Stimulated activated naive B cell treated with anti-CD40 and anti-IgM and Interleukin-4, amounts not matched to agents 10 μg/mL and 1 μg/mL and 100 μg/mL, for 72 hours (primary cell): ENCODE measurements around the gene ATF1.
"Not testable (repeated sequence)": the region's sequence is repeated elsewhere in the genome, so short reads cannot be mapped to it uniquely, and the experiment has no call there.

Experiments used
- ATAC-seq, 2 donors: fragments of 150-1000 bp; cut with Tn5 transposase; replicated peaks; 2 replicates each; pipeline ENCODE4 v1.10.0; 2021; ENCODE audit warnings: moderate library complexity in 1 of 2
- DNase-seq: peaks from one replicate; pipeline ENCODE4 v3.0.0; 2021
- H3K27ac Mint-ChIP-seq: one replicate; pipeline ENCODE4 v1.8.0; 2022; ENCODE audit warnings: mild to moderate bottlenecking, mixed read lengths
- H3K27me3 Mint-ChIP-seq, 2 donors: one replicate each; pipeline ENCODE4 v1.8.0; 2022; ENCODE audit warnings: mixed read lengths in 2 of 2
- H3K36me3 Mint-ChIP-seq, 2 donors: one replicate each; pipeline ENCODE4 v1.8.0; 2022; ENCODE audit warnings: mixed read lengths in 2 of 2, mild to moderate bottlenecking in 1 of 2
- H3K4me1 Mint-ChIP-seq, 2 donors: one replicate each; pipeline ENCODE4 v1.8.0; 2022; ENCODE audit warnings: mixed read lengths in 2 of 2, mild to moderate bottlenecking in 1 of 2
- H3K4me3 Mint-ChIP-seq, 2 donors: one replicate each; pipeline ENCODE4 v1.8.0; 2022; ENCODE audit warnings: mild to moderate bottlenecking in 2 of 2, mixed read lengths in 2 of 2, moderate library complexity in 1 of 2
- H3K9me3 Mint-ChIP-seq, 2 donors: one replicate each; pipeline ENCODE4 v1.8.0; 2022; ENCODE audit warnings: mixed read lengths in 2 of 2, mild to moderate bottlenecking in 1 of 2

ATF1 gene

DNA sequence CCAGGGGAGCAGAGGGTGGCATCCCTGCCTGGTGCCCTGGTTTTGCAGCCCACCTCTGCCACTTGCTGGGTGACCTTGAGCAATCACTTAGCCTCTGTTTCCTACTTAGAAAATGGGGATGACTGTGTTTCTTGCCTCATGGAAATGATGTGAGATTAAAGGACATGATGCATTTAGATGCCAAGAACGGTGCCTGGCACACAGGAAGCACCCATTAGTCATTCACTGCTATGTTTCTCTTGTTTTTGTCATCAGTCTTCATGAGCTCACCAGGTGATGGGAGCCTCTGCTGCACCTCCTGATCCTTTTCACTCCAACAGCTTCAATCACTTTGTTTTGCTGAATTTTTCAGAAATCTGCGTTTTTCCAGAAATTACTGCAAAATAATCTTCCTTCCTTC lies 23.6 kb upstream of the ATF1 start:
- DNase-seq, result no peak
- no peak overlapping the region for H3K4me3 Mint-ChIP-seq
- ATAC-seq, result no peak
- no peaks in the 10 kb centered on the region for H3K9me3 Mint-ChIP-seq
- H3K36me3 Mint-ChIP-seq, result peaks cover 42 to 58% of the 10 kb centered on the region in 2 donors
- H3K4me1 Mint-ChIP-seq, result no peaks in the 10 kb centered on the region
- no peak overlapping the region for H3K27ac Mint-ChIP-seq
- no peaks in the 10 kb centered on the region for H3K27me3 Mint-ChIP-seq

DNA sequence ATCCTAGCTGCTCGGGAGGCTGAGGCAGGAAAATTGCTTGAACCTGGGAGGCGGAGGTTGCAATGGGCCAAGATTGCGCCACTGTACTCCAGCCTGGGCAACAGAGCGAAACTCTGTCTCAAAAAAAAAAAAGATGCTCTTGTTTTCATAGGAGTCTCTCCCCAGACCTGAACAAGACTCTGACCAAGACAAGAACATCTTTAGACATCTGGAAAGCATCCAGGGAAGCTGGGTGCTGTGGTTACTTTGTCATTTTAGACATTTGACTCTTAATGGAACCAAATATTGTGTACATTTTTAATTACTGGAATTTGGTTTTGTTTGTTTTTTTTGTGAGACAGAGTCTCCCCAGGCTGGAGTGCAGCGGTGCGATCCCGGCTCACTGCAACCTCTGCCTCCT lies 21.1 kb upstream of the ATF1 start:
- Mint-ChIP-seq H3K4me3 (no peak overlapping the region), H3K4me1 (no peaks in the 10 kb centered on the region), H3K9me3 (no peaks in the 10 kb centered on the region), H3K27ac (no peak overlapping the region), H3K27me3 (no peaks in the 10 kb centered on the region), H3K36me3 (peaks cover 46 to 52% of the 10 kb centered on the region in 2 donors)
- no peak for ATAC-seq
- no peak for DNase-seq

DNA sequence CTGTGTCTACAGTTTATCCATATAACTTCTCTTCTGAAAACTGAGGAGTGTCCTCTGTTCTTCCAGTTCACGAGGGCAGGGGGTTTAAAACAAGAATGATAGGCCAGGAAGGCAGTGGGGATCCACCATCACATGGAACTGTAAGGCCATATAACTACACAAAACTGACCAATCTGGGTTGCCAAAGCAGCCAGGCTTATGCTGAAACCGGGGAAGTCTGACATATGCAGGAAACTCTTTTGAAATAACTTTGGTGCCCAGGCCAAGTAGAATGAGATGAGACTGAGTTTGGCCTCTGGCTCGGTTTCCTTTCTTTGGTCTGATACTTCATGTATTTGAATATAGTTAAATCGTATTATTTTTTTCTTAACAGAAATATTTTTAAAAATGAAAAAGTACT lies 18.0 kb upstream of the ATF1 start:
- DNase-seq (no peak), ATAC-seq (no peak)
- H3K4me3 Mint-ChIP-seq, result no peak overlapping the region
- peak overlapping the region; percentile 9 for H3K27ac Mint-ChIP-seq
- peaks cover 39 to 44% of the 10 kb centered on the region in 2 donors for H3K36me3 Mint-ChIP-seq
- H3K4me1 Mint-ChIP-seq, result no peaks in the 10 kb centered on the region
- H3K27me3 Mint-ChIP-seq, result no peaks in the 10 kb centered on the region
- H3K9me3 Mint-ChIP-seq, result no peaks in the 10 kb centered on the region

DNA sequence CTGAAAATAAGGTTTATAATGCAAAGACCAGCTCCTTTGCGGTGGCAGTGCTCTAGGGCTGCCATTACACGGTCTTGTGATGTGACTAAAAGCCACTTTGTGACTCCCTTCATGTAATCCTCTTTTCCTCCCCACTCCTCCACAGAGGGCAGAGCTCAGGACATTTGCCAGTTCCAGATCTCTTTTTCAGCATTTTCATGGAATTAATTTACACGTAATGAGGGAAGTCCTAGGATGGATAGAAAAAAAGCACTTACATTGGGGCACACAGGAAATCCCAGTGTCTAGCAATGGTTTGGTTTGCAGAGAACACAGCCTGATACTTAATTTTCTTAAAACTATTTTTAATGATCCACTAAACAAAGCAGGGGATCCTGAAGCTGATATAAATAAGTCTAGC lies 17.5 kb upstream of the ATF1 start:
- DNase-seq, result no peak
- Mint-ChIP-seq H3K4me1 (no peaks in the 10 kb centered on the region), H3K27ac (no peak overlapping the region), H3K9me3 (no peaks in the 10 kb centered on the region), H3K27me3 (no peaks in the 10 kb centered on the region), H3K36me3 (peaks cover 33 to 41% of the 10 kb centered on the region in 2 donors), H3K4me3 (no peak overlapping the region)
- ATAC-seq, result no peak

DNA sequence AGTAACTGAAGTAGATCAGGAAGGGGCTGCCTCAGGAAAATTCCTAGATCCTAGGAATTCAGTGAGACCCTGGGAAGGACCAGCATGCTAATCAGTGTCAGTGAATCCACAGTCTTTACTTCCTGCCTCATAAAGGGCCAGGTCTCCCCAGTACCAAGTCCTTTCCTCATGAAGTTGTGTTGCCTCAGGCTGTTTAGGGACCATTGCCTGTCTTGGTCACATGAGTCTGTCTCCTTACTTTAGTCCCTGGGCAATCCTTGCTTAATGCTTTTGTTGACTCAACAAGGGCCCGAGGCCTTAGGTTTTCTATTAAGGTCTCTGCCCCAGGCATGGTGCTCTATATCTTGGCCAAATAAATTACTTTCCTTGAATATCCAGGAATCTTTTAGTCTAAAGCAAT lies 16.1 kb upstream of the ATF1 start:
- Mint-ChIP-seq H3K36me3 (peaks cover 29 to 36% of the 10 kb centered on the region in 2 donors), H3K4me3 (no peak overlapping the region), H3K27ac (no peak overlapping the region), H3K27me3 (no peaks in the 10 kb centered on the region), H3K4me1 (peaks cover 0 to 3% of the 10 kb centered on the region in 2 donors), H3K9me3 (no peaks in the 10 kb centered on the region)
- ATAC-seq (no peak), DNase-seq (no peak)

DNA sequence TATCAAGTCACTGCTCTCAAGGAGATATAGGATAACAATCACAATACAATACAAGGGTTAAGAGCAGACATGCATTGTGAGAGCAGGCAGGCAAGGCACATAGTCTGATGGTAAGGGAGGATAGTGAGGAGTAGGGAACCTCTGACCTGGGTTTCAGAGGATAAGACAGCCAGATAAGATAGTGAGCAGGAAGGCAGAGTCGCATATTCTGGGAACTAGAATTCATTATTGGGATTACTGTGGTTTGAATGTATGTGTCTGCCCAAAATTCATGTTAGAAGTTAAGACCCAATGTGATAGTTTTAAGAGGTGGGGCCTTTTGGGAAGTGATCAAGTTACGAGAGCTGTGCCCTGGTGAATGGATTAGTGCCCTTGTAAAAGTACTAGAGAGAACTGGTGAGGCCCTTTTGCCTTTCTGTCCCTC lies 14.4 kb upstream of the ATF1 start:
- Mint-ChIP-seq H3K27ac (no peak overlapping the region), H3K4me3 (no peak overlapping the region), H3K9me3 (no peaks in the 10 kb centered on the region), H3K4me1 (peaks cover 0 to 3% of the 10 kb centered on the region in 2 donors), H3K27me3 (no peaks in the 10 kb centered on the region), H3K36me3 (peaks cover 21 to 29% of the 10 kb centered on the region in 2 donors)
- no peak for ATAC-seq
- DNase-seq, result no peak

DNA sequence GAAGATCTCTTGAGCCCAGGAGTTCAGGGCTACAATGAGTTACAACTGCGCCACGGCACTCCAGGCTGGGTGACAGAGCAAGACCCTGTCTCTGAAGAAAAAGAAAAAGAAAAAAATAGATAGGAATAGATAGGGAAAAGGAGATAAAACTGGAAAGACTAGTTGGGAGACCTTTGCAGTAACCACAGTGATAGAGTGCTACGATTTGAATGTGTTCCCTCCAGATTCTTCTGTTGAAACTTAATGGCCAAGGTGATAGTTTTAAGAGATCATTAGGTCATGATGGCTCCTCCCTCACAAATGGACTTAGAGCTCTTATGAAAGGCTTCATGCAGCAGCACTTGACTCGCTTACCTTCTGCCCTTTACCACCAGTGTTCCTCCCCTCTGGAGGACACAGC lies 13.5 kb upstream of the ATF1 start:
- no peaks in the 10 kb centered on the region for H3K27me3 Mint-ChIP-seq
- peaks cover 0 to 3% of the 10 kb centered on the region in 2 donors for H3K4me1 Mint-ChIP-seq
- peak overlapping the region; percentile 57 for H3K27ac Mint-ChIP-seq
- no peak for DNase-seq
- no peaks in the 10 kb centered on the region for H3K9me3 Mint-ChIP-seq
- H3K4me3 Mint-ChIP-seq, result no peak overlapping the region
- no peak for ATAC-seq
- peaks cover 20 to 27% of the 10 kb centered on the region in 2 donors for H3K36me3 Mint-ChIP-seq

DNA sequence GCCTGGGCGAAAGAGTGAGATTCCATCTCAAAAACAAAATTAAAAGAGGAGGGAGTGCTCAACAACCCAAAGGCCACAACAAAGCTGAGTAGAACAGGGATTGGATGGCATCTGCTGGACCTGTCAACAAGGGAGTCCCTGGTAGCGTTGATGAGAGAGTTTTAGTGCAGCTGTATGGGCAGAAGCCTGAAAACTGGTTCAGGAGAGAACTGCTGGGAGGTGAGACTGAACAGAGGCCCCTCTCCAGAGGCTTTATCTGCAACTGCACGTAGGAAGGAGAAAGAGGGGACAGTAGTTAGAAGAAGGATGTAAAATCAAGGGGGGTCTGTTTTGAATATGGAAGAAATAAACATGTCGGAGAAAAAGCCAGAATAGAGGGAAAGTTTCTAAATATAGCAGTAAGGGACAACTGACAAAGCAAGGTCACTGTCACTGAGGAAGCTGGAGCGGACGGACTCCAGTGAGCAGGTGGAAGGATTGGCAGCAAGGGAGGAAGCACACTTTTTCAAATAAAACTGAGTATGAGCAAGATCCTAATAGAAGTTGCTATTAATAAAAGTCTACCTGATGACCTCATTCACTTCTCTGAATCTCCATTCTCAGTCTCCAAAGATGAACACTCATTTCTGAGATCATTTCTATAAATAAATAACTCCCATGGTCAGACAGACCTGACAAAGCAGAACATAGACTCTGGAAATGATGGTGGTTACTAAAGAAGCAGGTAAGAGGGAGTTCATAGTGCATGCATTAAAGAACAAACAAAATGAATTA lies 11.8 kb upstream of the ATF1 start:
- peak overlapping the region; percentile 74 for H3K27ac Mint-ChIP-seq
- DNase-seq, result no peak

DNA sequence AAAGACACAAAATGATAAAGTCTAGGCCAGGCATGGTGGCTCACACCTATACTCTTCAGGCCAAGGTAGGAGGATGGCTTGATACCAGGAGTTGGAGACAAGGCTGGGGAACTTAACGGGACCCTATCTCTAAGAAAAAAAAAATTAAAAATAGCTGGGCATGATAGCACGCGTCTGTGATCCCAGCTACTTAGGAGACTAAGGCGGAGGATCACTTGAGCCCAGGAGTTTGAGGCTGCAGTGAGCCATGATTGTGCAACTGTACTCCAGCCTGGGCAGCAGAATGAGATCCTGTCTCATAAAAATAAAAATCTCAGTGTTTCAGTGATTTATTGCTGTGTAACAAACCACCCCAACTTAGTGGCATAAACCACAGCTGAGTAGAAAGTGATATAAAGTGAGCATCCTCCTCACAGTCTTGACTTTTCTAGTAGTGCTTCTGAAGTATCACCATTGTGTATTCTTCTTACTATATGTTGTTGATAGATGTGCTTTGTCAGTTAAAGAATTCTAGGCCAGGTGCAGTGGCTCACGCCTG lies 10.6 kb upstream of the ATF1 start:
- Mint-ChIP-seq H3K27me3 (no peaks in the 10 kb centered on the region), H3K4me3 (no peak overlapping the region), H3K9me3 (no peaks in the 10 kb centered on the region), H3K36me3 (peaks cover 10 to 16% of the 10 kb centered on the region in 2 donors), H3K27ac (no peak overlapping the region), H3K4me1 (peaks cover 0 to 3% of the 10 kb centered on the region in 2 donors)
- DNase-seq (no peak), ATAC-seq (no peak)

More for the DNA sequence above, 11.8 kb upstream of the ATF1 start:
- H3K4me3 Mint-ChIP-seq, result no peak overlapping the region
- H3K36me3 Mint-ChIP-seq, result peaks cover 13 to 18% of the 10 kb centered on the region in 2 donors
- ATAC-seq, result peak in 1 of 2 donors; percentile 54
- H3K9me3 Mint-ChIP-seq, result no peaks in the 10 kb centered on the region
- peaks cover 0 to 3% of the 10 kb centered on the region in 2 donors for H3K4me1 Mint-ChIP-seq
- H3K27me3 Mint-ChIP-seq, result no peaks in the 10 kb centered on the region

DNA sequence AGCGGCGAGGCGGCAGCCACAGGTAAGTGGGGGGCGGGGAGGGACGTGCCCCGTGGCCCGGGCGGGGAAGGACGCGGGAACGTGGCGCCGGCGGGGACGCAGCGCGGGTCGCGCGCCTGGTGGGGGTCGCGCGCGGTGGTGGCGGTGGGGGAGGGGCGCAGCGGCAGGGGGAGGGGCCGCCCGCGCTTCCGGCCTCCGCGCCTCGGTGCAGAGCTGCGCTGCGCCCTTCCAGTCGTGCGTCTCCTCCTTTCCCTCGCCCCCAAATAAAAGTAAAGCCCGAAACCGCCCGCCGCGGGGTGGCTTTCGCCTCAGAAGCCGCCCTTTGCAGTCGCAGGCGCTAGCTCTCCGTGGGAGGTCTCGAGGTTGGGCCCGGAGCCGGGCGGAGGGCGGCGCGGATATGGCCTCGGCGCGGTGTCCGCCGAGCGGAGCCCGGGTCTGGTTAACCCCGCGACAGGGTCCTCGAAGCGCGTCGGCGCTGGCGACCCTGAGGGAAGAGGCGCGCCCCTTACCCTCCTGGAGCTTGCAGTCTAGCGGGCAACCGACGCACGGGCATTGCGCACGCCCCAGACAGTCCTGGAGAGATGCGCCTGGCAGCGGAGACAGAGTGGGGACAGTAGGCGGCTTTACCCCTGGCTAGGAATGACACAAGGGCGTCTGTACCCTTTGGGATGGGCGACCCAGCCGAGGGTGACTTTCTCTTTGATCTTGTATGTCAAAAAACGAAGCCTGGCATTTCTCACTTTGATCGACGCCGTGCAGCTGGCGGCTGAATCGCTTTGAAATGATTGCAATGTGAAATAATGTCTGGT lies 589 bp downstream of the ATF1 start:
- ATAC-seq (peak; percentile 53 to 63), DNase-seq (peak; percentile 65)
- peaks cover 4 to 22% of the 10 kb centered on the region in 2 donors for H3K36me3 Mint-ChIP-seq
- peak overlapping the region; percentile 99 for H3K27ac Mint-ChIP-seq
- no peaks in the 10 kb centered on the region for H3K27me3 Mint-ChIP-seq
- H3K4me3 Mint-ChIP-seq, result peak overlapping the region; percentile 97 to 98
- H3K4me1 Mint-ChIP-seq, result peaks cover 20 to 33% of the 10 kb centered on the region in 2 donors
- H3K9me3 Mint-ChIP-seq, result peaks cover 3 to 4% of the 10 kb centered on the region in 2 donors

DNA sequence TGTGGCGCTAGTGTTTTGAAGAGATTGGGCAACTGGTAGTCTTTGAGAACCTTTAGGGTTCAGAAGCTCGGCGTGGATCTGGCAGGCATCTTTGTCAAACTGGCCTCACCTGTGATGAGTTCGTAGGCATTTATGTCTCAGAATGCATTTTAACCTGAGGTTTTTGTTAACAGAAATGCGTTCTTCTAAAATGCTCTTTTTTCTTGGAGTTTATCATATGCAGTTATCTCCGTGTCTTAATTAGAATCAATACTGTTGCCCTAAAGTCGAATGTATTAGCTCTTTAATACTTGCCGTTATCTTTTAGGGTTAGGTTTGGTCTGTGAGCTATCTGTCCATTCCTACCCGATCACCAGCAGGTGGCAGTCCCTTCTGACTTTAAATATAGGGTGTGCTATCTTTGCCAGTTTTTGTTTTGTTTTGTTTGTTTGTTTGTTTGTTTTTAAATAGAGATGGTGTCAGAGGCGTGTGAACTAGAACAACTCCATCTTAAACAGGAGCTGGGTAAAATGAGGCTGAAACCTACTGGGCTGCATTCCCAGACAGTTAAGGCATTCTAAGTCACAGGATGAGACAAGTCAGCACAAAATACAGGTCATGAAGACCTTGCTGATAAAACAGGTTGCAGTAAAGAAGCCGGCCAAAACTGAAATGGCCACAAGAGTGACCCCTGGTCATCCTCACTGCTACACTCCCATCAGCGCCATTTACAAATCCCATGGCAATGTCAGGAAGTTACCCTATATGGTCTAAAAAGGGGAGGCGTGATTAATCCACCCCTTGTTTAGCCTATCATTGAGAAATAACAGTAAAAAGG lies 1.4 kb downstream of the ATF1 start:
- peak; percentile 23 for DNase-seq

DNA sequence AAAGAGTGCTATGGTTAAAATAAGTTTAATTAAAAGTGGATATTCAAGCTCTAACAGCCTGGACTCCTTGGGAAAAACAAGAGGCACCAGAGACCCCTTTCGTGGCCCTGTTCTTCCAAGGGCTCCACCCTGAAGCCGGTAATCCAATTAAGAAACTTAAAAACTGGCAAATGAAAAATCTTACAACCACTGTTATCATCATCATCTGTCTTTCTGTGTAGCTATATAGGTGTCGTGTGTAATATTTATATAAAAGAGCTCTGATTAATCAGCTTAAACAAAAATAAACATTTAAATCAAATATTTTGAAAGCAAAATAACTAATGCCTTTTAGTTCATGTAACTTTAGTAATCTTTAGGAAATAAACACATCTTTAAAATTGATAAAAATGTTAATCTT lies 4.5 kb downstream of the ATF1 start:
- peaks cover 13 to 30% of the 10 kb centered on the region in 2 donors for H3K36me3 Mint-ChIP-seq
- ATAC-seq, result no peak
- peaks cover 9 to 12% of the 10 kb centered on the region in 2 donors for H3K4me1 Mint-ChIP-seq
- no peak for DNase-seq
- no peak overlapping the region for H3K4me3 Mint-ChIP-seq
- H3K27ac Mint-ChIP-seq, result no peak overlapping the region
- H3K9me3 Mint-ChIP-seq, result no peaks in the 10 kb centered on the region
- no peaks in the 10 kb centered on the region for H3K27me3 Mint-ChIP-seq

More for the DNA sequence above, 1.4 kb downstream of the ATF1 start:
- peak overlapping the region; percentile 97 to 98 for H3K4me3 Mint-ChIP-seq
- H3K27ac Mint-ChIP-seq, result peak overlapping the region; percentile 99
- H3K36me3 Mint-ChIP-seq, result peaks cover 4 to 22% of the 10 kb centered on the region in 2 donors
- ATAC-seq, result peak; percentile 33 to 41
- peaks cover 3 to 4% of the 10 kb centered on the region in 2 donors for H3K9me3 Mint-ChIP-seq
- no peaks in the 10 kb centered on the region for H3K27me3 Mint-ChIP-seq
- H3K4me1 Mint-ChIP-seq, result peaks cover 20 to 33% of the 10 kb centered on the region in 2 donors

DNA sequence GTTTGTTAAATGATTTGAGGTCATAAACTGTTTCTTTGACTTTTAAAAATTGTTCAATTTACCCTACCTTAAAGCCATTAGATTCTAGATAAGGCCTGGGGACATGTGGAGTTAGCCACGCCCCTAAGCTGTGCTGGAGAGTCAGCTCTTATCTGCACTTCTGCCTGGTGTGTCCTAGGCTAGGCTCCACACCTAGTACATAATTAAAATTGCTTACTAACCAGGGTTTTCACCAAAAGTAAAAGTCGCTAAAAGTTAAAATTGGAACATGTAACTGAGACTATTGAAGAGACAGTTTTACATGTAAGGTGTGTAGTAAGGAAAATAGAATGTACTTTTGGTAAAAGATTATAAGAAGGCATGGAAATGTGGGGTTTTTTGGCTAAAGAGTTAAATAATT lies 4.9 kb downstream of the ATF1 start:
- H3K27me3 Mint-ChIP-seq, H3K9me3 Mint-ChIP-seq, H3K27ac Mint-ChIP-seq, DNase-seq, ATAC-seq, H3K4me3 Mint-ChIP-seq: not testable (repeated sequence)
- peaks cover 14 to 29% of the 10 kb centered on the region in 2 donors for H3K36me3 Mint-ChIP-seq
- H3K4me1 Mint-ChIP-seq, result peaks cover 10 to 12% of the 10 kb centered on the region in 2 donors

DNA sequence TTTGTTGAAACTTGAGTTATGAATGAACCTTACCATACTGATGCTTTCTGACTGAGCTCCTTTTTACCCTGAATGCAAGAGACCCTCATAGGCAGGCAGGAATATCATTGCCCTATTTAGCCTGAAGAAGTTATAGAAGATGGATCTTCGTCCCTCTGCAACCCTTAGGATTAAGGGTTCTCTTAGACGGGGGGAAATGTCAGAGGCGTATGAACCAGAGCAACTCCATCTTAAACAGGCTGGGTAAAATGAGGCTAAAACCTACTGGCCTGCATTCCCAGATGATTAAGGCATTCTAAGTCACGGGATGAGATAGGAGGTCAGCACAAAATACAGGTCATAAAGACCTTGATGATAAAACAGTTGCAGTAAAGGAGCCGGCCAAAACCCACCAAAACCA lies 7.5 kb downstream of the ATF1 start:
- Mint-ChIP-seq H3K4me3 (no peak overlapping the region), H3K27me3 (no peaks in the 10 kb centered on the region), H3K9me3 (no peaks in the 10 kb centered on the region), H3K27ac (no peak overlapping the region), H3K36me3 (peaks cover 15 to 31% of the 10 kb centered on the region in 2 donors), H3K4me1 (peaks cover 5 to 10% of the 10 kb centered on the region in 2 donors)
- no peak for DNase-seq
- no peak for ATAC-seq
